Sigmoid colon (tissue), 4 donors: ENCODE results near the gene MAGI2.

Experiments
- EP300 ChIP-seq, 4 donors: sonication (generic); formaldehyde crosslinking; IDR thresholded peaks; one replicate each; pipeline ENCODE4 v1.6.1; 2017; ENCODE audit warnings: antibody characterized with exemption in 4 of 4
- POLR2A ChIP-seq, 2 donors: fragments of 450-650 bp; IDR thresholded peaks; one replicate each; pipeline ENCODE4 v1.6.1; 2016; ENCODE audit warnings: antibody characterized with exemption in 2 of 2, mild to moderate bottlenecking in 2 of 2, moderate library complexity in 2 of 2
- POLR2AphosphoS5 ChIP-seq, 4 donors: sonication (generic); formaldehyde crosslinking; IDR thresholded peaks; one replicate each; pipeline ENCODE4 v1.6.1; 2017; ENCODE audit warnings: antibody characterized with exemption in 4 of 4
- TF ChIP-seq, protein P1 (sequence below), 4 experiments: fragments of 450-650 bp in 3 of 4; fragments of 200-600 bp in 1 of 4; IDR thresholded peaks; one replicate each; pipeline ENCODE4 v1.5.1; 2016 to 2019; ENCODE audit warnings: antibody characterized with exemption in 4 of 4, mild to moderate bottlenecking in 3 of 4, moderate library complexity in 2 of 4

DNA sequence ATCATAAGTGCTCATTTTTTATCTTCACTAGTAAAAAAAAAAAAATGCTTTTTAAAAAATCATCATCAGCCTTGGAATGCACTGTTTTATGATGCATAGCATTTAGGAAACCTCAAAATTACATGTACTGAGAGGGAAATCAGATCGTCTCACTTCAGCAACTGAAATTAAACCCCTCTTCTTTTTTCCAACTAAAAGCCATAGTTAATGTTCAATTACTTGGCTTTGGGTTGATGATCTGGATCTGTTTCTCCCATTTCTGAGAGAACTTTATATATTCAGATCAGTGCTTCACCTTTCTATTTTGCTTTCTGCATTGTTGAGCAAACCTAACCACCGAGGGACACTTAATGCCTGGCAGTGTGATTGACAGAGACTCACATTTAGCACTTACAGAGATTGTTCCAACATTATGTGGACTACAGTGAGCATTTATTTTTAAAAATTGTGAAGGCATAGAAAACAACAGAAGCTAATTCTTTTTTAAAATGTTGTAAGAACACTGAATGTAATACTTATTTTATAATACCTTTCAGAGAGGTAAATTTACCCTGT is 976.5 kb downstream of the MAGI2 start:
- TF ChIP-seq POLR2AphosphoS5 (IDR thresholded peaks at IDR 0.05) = no peak
- TF ChIP-seq, protein P1, sequence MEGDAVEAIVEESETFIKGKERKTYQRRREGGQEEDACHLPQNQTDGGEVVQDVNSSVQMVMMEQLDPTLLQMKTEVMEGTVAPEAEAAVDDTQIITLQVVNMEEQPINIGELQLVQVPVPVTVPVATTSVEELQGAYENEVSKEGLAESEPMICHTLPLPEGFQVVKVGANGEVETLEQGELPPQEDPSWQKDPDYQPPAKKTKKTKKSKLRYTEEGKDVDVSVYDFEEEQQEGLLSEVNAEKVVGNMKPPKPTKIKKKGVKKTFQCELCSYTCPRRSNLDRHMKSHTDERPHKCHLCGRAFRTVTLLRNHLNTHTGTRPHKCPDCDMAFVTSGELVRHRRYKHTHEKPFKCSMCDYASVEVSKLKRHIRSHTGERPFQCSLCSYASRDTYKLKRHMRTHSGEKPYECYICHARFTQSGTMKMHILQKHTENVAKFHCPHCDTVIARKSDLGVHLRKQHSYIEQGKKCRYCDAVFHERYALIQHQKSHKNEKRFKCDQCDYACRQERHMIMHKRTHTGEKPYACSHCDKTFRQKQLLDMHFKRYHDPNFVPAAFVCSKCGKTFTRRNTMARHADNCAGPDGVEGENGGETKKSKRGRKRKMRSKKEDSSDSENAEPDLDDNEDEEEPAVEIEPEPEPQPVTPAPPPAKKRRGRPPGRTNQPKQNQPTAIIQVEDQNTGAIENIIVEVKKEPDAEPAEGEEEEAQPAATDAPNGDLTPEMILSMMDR (IDR thresholded peaks at IDR 0.05) = no peak
- TF ChIP-seq POLR2A (IDR thresholded peaks at IDR 0.05) = no peak
- no peak for TF ChIP-seq EP300 (IDR thresholded peaks at IDR 0.05)
